ENCODE measurements around the gene VSX1. TPM values are rescaled to one million over a fixed set of nuclear protein-coding genes. Genes with fewer than 3 reads are reported as not detected.

VSX1 gene
- total and polyA plus RNA-seq, 9 of the 15 experiments (the other 6 are each of a cell fraction or from before 2014, with no cell fraction given): not detected

- TF ChIP-seq SAFB2 (IDR thresholded peaks at IDR 0.05; ENCODE audit: borderline replicate concordance, low read depth, low read length, severe bottlenecking) (no peak), MYC (IDR thresholded peaks at IDR 0.05; ENCODE audit: low read depth, low read length) (no peak), MYC (CRISPR knock-in tag; IDR thresholded peaks at IDR 0.05; ENCODE audit: borderline replicate concordance, low read depth) (no peak), TAF15 (IDR thresholded peaks at IDR 0.05; ENCODE audit: low read depth, low read length) (no peak), GABPB1 (CRISPR knock-in tag; IDR thresholded peaks at IDR 0.05) (no peak), TSC22D4 (tag; IDR thresholded peaks at IDR 0.05) (no peak), RBM22 (IDR thresholded peaks at IDR 0.05; ENCODE audit: low read depth, low read length, poor library complexity, severe bottlenecking) (no peak)
Observed at GRCh38 chr20:25089096-25089495, 7.2 kb upstream of the VSX1 start (continued).

DNA sequence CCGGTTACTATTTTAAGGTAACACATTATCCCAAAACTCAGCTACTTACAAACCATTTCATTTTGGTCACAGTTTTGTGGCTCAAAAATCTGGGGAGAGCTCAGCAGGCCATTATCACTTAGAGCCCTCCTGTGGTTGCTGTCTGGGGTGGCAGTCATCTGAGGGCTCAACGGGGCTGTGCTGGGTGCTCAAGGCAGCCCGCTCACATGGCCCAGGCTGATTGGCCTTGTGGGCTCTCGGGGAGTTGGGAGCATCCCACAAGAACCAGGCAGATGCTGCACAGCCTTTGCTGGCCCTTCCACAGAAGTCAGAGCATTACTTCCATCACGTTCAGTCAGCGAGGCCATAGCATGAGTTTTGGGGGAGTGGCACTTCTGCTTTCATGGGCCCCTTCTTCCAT, 6.3 kb upstream of the VSX1 start:
- BruUV-seq (replicated peaks): no TSS peak
- Histone ChIP-seq H3K9me3 (replicated peaks; ENCODE audit: control insufficient read depth, insufficient read depth, low read depth, low read length) (no peaks in the 10 kb centered on the region), H4K20me1 (replicated peaks; ENCODE audit: control insufficient read depth, insufficient read depth, low read length) (no peaks in the 10 kb centered on the region; the same call in 1 of the 2 replicates), H3K4me3 (no peak overlapping the region), H3K27me3 (ENCODE audit: control insufficient read depth in 2 of 2, insufficient read depth in 2 of 2, low read length in 2 of 2) (peaks cover 2 to 31% of the 10 kb centered on the region in 2 experiments; a peak in 3 of 5 replicates), H3K79me2 (ENCODE audit: control insufficient read depth, insufficient read depth, low read length) (no peaks in the 10 kb centered on the region), H3K36me3 (ENCODE audit: control insufficient read depth, insufficient read depth, low read length) (no peaks in the 10 kb centered on the region), H3K4me2 (ENCODE audit: insufficient read depth, low read length) (no peak overlapping the region), H3K4me1 (replicated peaks in 1 of 2; ENCODE audit: control insufficient read depth in 2 of 2, insufficient read depth in 2 of 2, low read length in 2 of 2) (no peaks in the 10 kb centered on the region), H2AFZ (ENCODE audit: low read depth, low read length) (no peak overlapping the region), H3K9ac (ENCODE audit: insufficient read depth in 1 of 2, low read depth in 2 of 2, low read length in 2 of 2) (no peak overlapping the region), H3K9me1 (ENCODE audit: control insufficient read depth, insufficient read depth, low read length) (no peaks in the 10 kb centered on the region), H3K27ac (ENCODE audit: extremely low read depth, low read depth, low read length) (no peak overlapping the region)
- FAIRE-seq (no peak), DNase-seq (ENCODE audit: extremely low read depth in 1 of 4, low spot score in 3 of 4) (no peak), ATAC-seq (no peak)
- ChIA-PET CTCF (ENCODE audit: low intra/inter-chr PET ratio) (no interaction called here), POLR2A (no interaction called here)
- in situ Hi-C loops (cut with MboI) (no loop called here), intact Hi-C loops (cut with micrococcal nuclease) (no loop called here)
- 0% methylated on average over 6 of the region's 6 CpGs for WGBS (ENCODE audit: insufficient coverage, low coverage, missing lambda C conversion rate)
- TF ChIP-seq PYGO2 (tag; IDR thresholded peaks at IDR 0.05) (no peak), DIDO1 (tag; IDR thresholded peaks at IDR 0.05; ENCODE audit: low read depth) (no peak), NR4A1 (CRISPR knock-in tag; IDR thresholded peaks at IDR 0.05) (no peak), NR4A1 (tag; IDR thresholded peaks at IDR 0.05) (no peak), BCLAF1 (IDR thresholded peaks at IDR 0.05; ENCODE audit: borderline replicate concordance in 1 of 2, control insufficient read depth in 1 of 2, low read depth in 2 of 2, low read length in 1 of 2) (no peak), FUS (optimal IDR thresholded peaks at IDR 0.05; ENCODE audit: low read depth, low read length) (no peak), EGR1 (conservative IDR thresholded peaks at IDR 0.05) (no peak), FOSL1 (tag; conservative IDR thresholded peaks at IDR 0.05) (no peak), PHF20 (IDR thresholded peaks at IDR 0.05; ENCODE audit: partially characterized antibody) (no peak), ZKSCAN3 (CRISPR knock-in tag; IDR thresholded peaks at IDR 0.05) (no peak), BRF2 (IDR thresholded peaks at IDR 0.05; ENCODE audit: borderline replicate concordance, insufficient read depth, insufficient read length) (no peak)
- TF ChIP-seq, protein P1, sequence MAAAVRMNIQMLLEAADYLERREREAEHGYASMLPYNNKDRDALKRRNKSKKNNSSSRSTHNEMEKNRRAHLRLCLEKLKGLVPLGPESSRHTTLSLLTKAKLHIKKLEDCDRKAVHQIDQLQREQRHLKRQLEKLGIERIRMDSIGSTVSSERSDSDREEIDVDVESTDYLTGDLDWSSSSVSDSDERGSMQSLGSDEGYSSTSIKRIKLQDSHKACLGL (CRISPR knock-in tag; IDR thresholded peaks at IDR 0.05; ENCODE audit: borderline replicate concordance, poor library complexity, severe bottlenecking): no peak

Measured in K562 (cell line).